22Rv1 (cell line): ENCODE measurements around the gene KIF26A.

ENCODE experiments used
- H3K27ac ChIP-seq: fragments of 450-650 bp; 2 replicates; pipeline ENCODE4 v1.5.1; 2017
- ZFX ChIP-seq: fragments of 450-650 bp; IDR thresholded peaks from 2 replicates; pipeline ENCODE4 v1.6.1; 2017; ENCODE audit warnings: antibody characterized with exemption, borderline replicate concordance
- TF ChIP-seq, protein P1 (sequence below): fragments of 450-650 bp; IDR thresholded peaks from 2 replicates; pipeline ENCODE4 v1.5.1; 2017; ENCODE audit warnings: mild to moderate bottlenecking

Gene KIF26A

DNA sequence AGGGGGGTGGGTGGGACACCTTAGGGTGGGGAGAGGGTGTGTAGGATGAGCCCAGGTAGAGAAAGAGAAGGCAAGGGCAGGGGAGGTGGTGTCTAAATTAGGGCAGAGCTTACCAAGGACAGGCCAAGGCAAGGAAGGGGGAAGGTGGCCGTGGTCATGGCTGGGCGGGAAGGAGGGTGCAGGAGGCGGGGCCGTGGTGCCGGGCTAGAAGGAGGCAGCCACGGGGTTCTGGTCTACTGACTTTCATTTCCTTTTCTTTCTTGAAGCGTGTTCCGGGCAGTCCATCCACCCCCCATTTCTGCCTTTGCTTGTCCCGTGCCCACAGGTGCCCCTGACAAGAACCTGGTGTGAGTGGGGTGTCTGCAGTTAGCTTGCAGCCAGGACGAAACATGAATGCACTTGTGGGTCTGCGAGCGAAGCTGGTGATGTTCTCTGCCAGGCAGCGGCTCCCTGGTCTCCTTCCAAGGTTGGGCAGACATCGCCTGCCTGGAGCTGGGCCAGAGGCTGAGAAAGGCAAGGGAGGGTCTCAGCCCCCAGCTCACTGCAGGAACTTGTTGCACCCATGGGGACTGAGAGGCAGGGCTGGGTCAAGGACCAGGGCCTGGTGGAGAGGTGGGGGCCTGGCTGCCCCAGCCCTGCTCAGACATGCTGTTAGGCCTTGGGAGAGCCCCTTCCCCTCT is 58.2 kb downstream of the KIF26A start:
- H3K27ac ChIP-seq: no peak overlapping the region

DNA sequence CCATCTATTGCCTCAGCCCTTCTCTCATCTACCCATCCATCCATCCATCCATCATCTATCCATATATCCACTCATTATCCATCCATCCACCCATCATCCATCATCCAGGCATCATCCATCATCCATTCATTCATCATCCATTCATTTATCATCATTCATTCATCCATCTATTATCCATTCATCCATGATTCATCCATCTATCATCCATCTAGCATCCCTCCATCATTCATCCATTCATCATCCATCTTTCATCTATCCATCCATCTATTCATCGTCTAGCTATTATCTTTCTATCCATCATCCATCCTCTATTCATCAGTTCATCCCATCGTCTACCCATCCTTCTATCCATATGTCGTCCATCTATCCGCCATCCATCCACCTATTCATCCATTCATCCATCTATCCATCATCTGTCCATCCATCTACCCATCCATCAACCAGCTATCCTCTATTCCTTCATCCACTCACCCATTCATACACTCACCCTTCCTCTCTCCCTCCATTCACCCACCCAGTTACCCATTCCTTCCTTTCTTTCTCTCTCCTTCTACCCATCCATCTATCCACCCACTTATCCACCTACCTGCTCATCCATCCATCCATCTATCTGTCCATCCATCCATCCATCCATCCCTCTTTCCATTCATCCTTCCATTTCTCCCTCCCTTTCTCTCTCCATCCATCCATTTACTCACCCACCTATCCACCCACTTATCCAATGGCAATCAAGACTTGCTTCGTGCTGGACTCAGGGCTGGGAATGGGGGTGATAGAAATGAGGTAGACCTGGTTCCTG is 59.3 kb downstream of the KIF26A start:
- no peak for TF ChIP-seq ZFX
- TF ChIP-seq, protein P1, sequence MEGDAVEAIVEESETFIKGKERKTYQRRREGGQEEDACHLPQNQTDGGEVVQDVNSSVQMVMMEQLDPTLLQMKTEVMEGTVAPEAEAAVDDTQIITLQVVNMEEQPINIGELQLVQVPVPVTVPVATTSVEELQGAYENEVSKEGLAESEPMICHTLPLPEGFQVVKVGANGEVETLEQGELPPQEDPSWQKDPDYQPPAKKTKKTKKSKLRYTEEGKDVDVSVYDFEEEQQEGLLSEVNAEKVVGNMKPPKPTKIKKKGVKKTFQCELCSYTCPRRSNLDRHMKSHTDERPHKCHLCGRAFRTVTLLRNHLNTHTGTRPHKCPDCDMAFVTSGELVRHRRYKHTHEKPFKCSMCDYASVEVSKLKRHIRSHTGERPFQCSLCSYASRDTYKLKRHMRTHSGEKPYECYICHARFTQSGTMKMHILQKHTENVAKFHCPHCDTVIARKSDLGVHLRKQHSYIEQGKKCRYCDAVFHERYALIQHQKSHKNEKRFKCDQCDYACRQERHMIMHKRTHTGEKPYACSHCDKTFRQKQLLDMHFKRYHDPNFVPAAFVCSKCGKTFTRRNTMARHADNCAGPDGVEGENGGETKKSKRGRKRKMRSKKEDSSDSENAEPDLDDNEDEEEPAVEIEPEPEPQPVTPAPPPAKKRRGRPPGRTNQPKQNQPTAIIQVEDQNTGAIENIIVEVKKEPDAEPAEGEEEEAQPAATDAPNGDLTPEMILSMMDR: no peak
- H3K27ac ChIP-seq: no peak overlapping the region

More for the DNA sequence above, 58.2 kb downstream of the KIF26A start:
- no peak for TF ChIP-seq ZFX
- TF ChIP-seq, protein P1: no peak

DNA sequence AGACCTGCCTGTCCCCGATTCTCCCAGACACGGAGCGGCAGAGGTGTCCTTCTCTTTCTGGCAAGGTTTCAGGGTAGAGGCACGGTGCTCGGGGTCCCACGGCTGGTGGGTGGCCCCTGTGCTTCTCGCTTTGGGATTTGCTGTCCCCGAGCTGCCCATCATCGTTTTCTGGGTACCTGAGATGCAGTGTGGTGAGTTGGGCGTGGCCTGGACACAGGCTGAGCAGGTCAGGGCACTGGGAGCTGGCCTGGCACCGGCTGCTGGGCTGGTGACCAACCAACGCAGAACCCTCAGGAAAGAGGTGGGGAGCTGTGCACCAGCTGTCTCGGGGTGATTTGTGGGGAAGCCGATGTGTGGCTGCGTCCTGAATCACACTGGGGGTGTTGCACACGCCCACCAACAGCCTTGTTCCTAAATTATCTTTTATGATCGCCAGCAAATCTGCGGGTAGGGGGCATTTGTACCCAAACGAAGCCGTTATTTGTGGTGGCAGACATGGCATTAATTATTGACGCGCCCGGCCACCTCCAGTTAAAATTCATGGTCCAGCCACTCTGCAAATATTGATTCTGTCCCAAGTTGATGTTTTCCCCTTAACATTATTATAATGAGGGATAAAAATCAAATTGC is 61.0 kb downstream of the KIF26A start:
- H3K27ac ChIP-seq: no peak overlapping the region
- TF ChIP-seq, protein P1: no peak
- TF ChIP-seq ZFX: no peak

DNA sequence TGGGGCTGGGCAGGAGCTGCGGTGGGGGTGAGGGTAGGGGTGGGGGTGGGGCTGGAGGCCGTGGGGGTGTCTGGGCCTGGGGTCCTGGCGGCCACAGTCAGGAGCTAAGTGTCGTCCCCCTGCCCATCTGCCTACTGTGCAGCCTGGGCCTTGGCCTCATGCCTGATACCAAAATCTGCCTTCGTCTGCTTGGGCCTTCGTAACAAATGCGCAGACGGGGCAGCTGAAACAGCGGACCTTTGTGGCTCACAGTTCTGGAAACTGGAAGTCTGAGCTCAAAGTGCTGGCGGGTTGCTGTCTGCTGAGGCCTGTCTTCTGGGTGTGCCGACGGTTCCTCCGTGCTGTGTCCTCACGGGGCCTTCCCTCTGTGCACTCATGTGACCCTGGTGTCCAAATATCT is 61.7 kb downstream of the KIF26A start:
- no peak overlapping the region for H3K27ac ChIP-seq
- no peak for TF ChIP-seq ZFX
- TF ChIP-seq, protein P1: no peak

DNA sequence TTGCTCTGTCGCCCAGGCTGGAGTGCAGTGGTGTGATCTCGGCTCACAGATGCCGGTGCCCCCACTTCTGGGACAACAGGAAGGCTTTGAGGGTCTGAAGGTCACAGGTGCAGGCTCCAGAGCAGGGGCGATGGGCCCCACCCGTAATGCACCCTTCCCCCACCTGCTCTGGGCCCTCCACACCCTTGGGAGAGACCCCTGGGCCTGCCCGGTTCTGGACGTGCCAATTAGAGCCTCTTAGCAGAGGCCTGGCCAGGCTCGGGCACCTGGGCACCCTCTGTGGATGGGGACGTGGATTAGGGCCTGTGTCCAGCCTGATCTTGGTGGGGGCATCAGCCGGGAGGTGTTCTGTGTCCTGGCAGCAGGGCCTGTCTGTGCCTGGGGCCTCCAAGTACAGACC is 62.2 kb downstream of the KIF26A start:
- no peak overlapping the region for H3K27ac ChIP-seq
- TF ChIP-seq ZFX: no peak
- TF ChIP-seq, protein P1: no peak

DNA sequence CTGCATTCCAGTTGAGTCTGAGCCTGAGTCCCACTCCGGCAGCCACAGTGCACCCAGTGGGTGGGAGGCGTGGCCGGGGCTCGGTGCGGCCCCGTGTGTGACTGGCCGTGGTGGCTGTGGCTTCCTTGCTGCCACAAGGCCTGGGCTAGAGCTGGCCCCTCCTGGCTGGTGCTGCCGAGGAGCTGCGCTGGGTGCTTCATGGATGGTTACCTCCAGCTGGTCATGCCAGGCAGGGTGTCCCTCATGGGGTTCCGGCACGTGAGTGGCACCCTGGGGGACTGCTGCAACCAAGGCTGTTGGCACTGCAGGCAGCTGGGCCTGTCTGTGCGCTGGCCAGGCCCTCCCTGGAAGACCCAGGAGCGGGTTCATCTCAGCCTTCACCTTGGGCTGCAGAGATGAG is 62.7 kb downstream of the KIF26A start:
- no peak overlapping the region for H3K27ac ChIP-seq
- TF ChIP-seq, protein P1: no peak
- no peak for TF ChIP-seq ZFX
